HCT116 (cell line): Measurements from ENCODE around the gene USP24. TPM values are rescaled to one million over a fixed set of nuclear protein-coding genes. Genes with fewer than 3 reads are reported as not detected.

ENCODE experiments used
- ATAC-seq: fragments of 200-7000 bp; cut with Tn5 transposase; 2 replicates; pipeline ENCODE4 v1.9.1; 2020; ENCODE audit warnings: mild to moderate bottlenecking, moderate library complexity
- BruUV-seq: library from RNA; stranded (reverse); fragments of 400-500 nt; replicated peaks from 2 replicates; lab custom pipeline; 2021; lab: Mats Ljungman, UMichigan
- CTCF ChIA-PET: fragments of 300-600 bp; sonication (Branson Sonifier 250); formaldehyde crosslinking; loops from one replicate; lab custom pipeline; 2021; ENCODE audit warnings: antibody characterized with exemption; lab: Charles Lee
- POLR2A ChIA-PET: fragments of 300-600, 350-600 bp; sonication (Branson Sonifier 250); formaldehyde crosslinking; loops from one replicate; lab custom pipeline; 2021; ENCODE audit warnings: antibody characterized with exemption; lab: Charles Lee
- RAD21 ChIA-PET, 2 experiments: fragments of 300-600 bp; sonication (Branson Sonifier 250); formaldehyde crosslinking; loops; one replicate each; lab custom pipeline; 2023; ENCODE audit warnings: low total read pairs in 2 of 2; ENCODE audit not compliant: uncharacterized antibody in 2 of 2, unreplicated experiment in 2 of 2, low non-redundant PET in 1 of 2; lab: Charles Lee
- DNase-seq: peaks from one replicate; pipeline ENCODE4 v3.0.0-alpha.2; 2010; ENCODE audit warnings: low read depth, low spot score
- H2AFZ ChIP-seq: fragments of 200-600 bp; shearing (Covaris generic), sonication (generic); 2 replicates; pipeline ENCODE4 v1.6.1; 2017; ENCODE audit warnings: low read depth, mixed run types, mixed read lengths, antibody characterized with exemption, low read length; ENCODE audit not compliant: poor library complexity, severe bottlenecking
- H3K27ac ChIP-seq: 2 replicates; pipeline ENCODE4 v1.5.1; 2012; ENCODE audit warnings: low read depth, low read length
- H3K27me3 ChIP-seq: fragments of 200-600 bp; sonication (generic); 2 replicates; pipeline ENCODE4 v1.6.1; 2016; ENCODE audit warnings: mixed run types, low read length, mixed read lengths; ENCODE audit not compliant: insufficient read depth
- H3K36me3 ChIP-seq, 2 experiments: fragments of 200-500 bp in 1 of 2; fragments of 200-600 bp in 1 of 2; sonication (Bioruptor generic) in 1 of 2; sonication (generic) in 1 of 2; 2 replicates each; pipeline versions ENCODE4 v1.5.1 to v1.6.1; 2014 to 2016; ENCODE audit warnings: low read length in 2 of 2, inconsistent platforms in 1 of 2, mixed read lengths in 1 of 2, mixed run types in 1 of 2; ENCODE audit not compliant: insufficient read depth in 2 of 2, control insufficient read depth in 1 of 2
- H3K4me1 ChIP-seq, 2 experiments: fragments of 200-600 bp in 1 of 2; sonication (generic) in 1 of 2; 2 replicates each; pipeline versions ENCODE4 v1.5.1 to v1.6.1; 2012 to 2017; ENCODE audit warnings: low read length in 2 of 2, inconsistent platforms in 1 of 2, mild to moderate bottlenecking in 1 of 2, mixed read lengths in 1 of 2, mixed run types in 1 of 2, moderate library complexity in 1 of 2; ENCODE audit not compliant: insufficient read depth in 2 of 2, control insufficient read depth in 1 of 2
- H3K4me2 ChIP-seq: fragments of 200-600 bp; sonication (generic); 2 replicates; pipeline ENCODE4 v1.6.1; 2017; ENCODE audit warnings: mixed run types, low read length, mixed read lengths
- H3K4me3 ChIP-seq, 2 experiments: fragments of 200-600 bp in 1 of 2; sonication (generic) in 1 of 2; replicated peaks in 1 of 2; 2 replicates each; pipeline ENCODE4 v1.5.1; 2011 to 2016; ENCODE audit warnings: low read length in 2 of 2, control low read depth in 1 of 2, low read depth in 1 of 2, mild to moderate bottlenecking in 1 of 2, mixed read lengths in 1 of 2, mixed run types in 1 of 2
- H3K79me2 ChIP-seq: fragments of 200-600 bp; sonication (generic); 2 replicates; pipeline ENCODE4 v1.6.1; 2017; ENCODE audit warnings: mild to moderate bottlenecking, mixed run types, low read length, moderate library complexity, mixed read lengths; ENCODE audit not compliant: insufficient read depth
- H3K9ac ChIP-seq: fragments of 200-600 bp; sonication (generic); 2 replicates; pipeline ENCODE4 v1.6.1; 2016; ENCODE audit warnings: low read length, mixed read lengths
- H3K9me2 ChIP-seq: fragments of 200-600 bp; sonication (generic), shearing (Covaris generic); 2 replicates; pipeline ENCODE4 v1.6.1; 2017; ENCODE audit warnings: mixed run types, mild to moderate bottlenecking, moderate library complexity; ENCODE audit not compliant: insufficient read depth
- H3K9me3 ChIP-seq, 2 experiments: fragments of 200-500 bp in 1 of 2; fragments of 200-600 bp in 1 of 2; sonication (Bioruptor generic) in 1 of 2; sonication (generic) in 1 of 2; 2 replicates each; pipeline ENCODE4 v1.6.1; 2014 to 2017; ENCODE audit warnings: low read length in 2 of 2, mixed read lengths in 2 of 2, inconsistent platforms in 1 of 2, low read depth in 1 of 2, mild to moderate bottlenecking in 1 of 2, mixed run types in 1 of 2, moderate library complexity in 1 of 2; ENCODE audit not compliant: control insufficient read depth in 1 of 2, insufficient read depth in 1 of 2
- H4K20me1 ChIP-seq: fragments of 200-600 bp; sonication (generic), shearing (Covaris generic); 2 replicates; pipeline ENCODE4 v1.6.1; 2017; ENCODE audit warnings: mixed run types, mild to moderate bottlenecking, moderate library complexity; ENCODE audit not compliant: insufficient read depth
- CBX3 ChIP-seq: IDR thresholded peaks from 2 replicates; pipeline ENCODE4 v1.6.1; 2012; ENCODE audit warnings: low read depth
- CTCF ChIP-seq, 3 experiments: fragments of 200-600 bp in 1 of 3; sonication (generic) in 1 of 3; IDR thresholded peaks in 2 of 3; conservative IDR thresholded peaks in 1 of 3; 2 replicates each; pipeline ENCODE4 v1.5.1; 2012 to 2017; ENCODE audit warnings: low read depth in 2 of 3, low read length in 2 of 3, antibody characterized with exemption in 1 of 3, borderline replicate concordance in 1 of 3, control low read depth in 1 of 3, mild to moderate bottlenecking in 1 of 3, mixed read lengths in 1 of 3, mixed run types in 1 of 3, moderate library complexity in 1 of 3; ENCODE audit not compliant: insufficient read depth in 1 of 3
- ELF1 ChIP-seq: IDR thresholded peaks from 2 replicates; pipeline ENCODE4 v1.6.1; 2012; ENCODE audit warnings: low read depth, borderline replicate concordance
- EZH2 ChIP-seq: fragments of 200-600 bp; sonication (generic); IDR thresholded peaks from 2 replicates; pipeline ENCODE4 v1.6.1; 2017; ENCODE audit warnings: antibody characterized with exemption, mixed run types
- FOSL1 ChIP-seq: IDR thresholded peaks from 2 replicates; pipeline ENCODE4 v1.6.1; 2012; ENCODE audit warnings: low read depth
- MAX ChIP-seq: IDR thresholded peaks from 2 replicates; pipeline ENCODE4 v1.6.1; 2012
- POLR2A ChIP-seq: IDR thresholded peaks from 2 replicates; pipeline ENCODE4 v1.7.0; 2011; ENCODE audit warnings: borderline replicate concordance; ENCODE audit not compliant: insufficient read depth, insufficient read length; ENCODE audit errors: extremely low read depth
- REST ChIP-seq: IDR thresholded peaks from 2 replicates; pipeline ENCODE4 v1.6.1; 2012; ENCODE audit warnings: low read depth
- SP1 ChIP-seq: IDR thresholded peaks from 2 replicates; pipeline ENCODE4 v1.6.1; 2012; ENCODE audit warnings: low read depth
- SRF ChIP-seq: IDR thresholded peaks from 2 replicates; pipeline ENCODE4 v1.6.1; 2012; ENCODE audit warnings: low read depth
- TCF7L2 ChIP-seq: IDR thresholded peaks from 2 replicates; pipeline ENCODE4 v1.7.0; 2011; ENCODE audit warnings: borderline replicate concordance, inconsistent platforms; ENCODE audit not compliant: insufficient read depth, insufficient read length; ENCODE audit errors: extremely low read depth
- YY1 ChIP-seq: IDR thresholded peaks from 2 replicates; pipeline ENCODE4 v1.6.1; 2011; ENCODE audit warnings: low read length, low read depth, moderate library complexity, mild to moderate bottlenecking; ENCODE audit not compliant: insufficient replicate concordance; ENCODE audit errors: extremely low read depth
- ZFX ChIP-seq: fragments of 450-650 bp; IDR thresholded peaks from 2 replicates; pipeline ENCODE4 v1.6.1; 2017
- ZNF274 ChIP-seq: fragments of 200-500 bp; sonication (Bioruptor generic); IDR thresholded peaks from 2 replicates; pipeline ENCODE4 v1.6.1; 2014; ENCODE audit warnings: mild to moderate bottlenecking, low read depth, low read length, inconsistent platforms
- intact Hi-C: fragments of 100-400 bp; cut with micrococcal nuclease; formaldehyde crosslinking; loops from 2 replicates; pipeline ENCODE4 v1.10.0; 2022
- total RNA-seq: library from RNA; stranded (reverse); gene quantifications from one replicate; pipeline ENCODE4 v1.2.1, GENCODE V29; 2021; ENCODE audit not compliant: unreplicated experiment

The USP24 gene
- total RNA-seq, 1 experiment from 2014 or later, result 34.2 TPM

DNA sequence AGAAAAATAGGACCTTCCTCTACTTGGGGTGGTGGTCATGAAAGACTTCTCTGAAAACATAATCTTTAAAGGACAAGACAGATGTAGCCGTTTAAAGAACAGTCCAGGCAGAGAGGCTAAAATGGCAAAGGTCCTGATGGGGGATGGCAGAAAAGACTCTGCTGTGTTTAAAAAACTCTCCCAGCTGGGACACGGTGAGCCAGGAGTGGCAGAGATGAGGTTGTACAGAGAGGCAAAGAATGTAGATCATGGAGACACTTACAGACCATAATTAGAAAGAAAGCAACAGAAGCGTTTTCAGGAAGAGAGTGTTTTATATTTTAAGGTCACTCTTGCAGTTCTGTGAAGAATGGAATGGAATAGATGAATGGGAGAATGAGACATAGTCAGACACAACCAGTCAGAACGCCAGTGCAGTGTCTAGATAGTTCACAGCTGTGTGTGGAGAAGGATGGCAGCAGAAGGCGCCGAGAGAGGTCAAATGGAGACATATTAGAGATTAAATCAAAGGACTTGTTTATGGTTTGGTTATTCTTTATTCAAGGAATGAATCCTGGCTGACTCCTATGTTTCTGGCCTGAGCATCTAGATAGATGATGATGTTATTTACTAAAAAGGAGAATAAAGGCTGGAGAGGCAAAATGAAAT is 47.8 kb downstream of the USP24 start:
- POLR2A ChIA-PET, result no interaction called here

GRCh38 chr1:55164906-55165305 is 50.3 kb downstream of the USP24 start:
- no peak overlapping the region for H3K4me2 ChIP-seq
- BruUV-seq, result no TSS peak
- no peaks in the 10 kb centered on the region for H3K9me3 ChIP-seq
- H4K20me1 ChIP-seq, result no peaks in the 10 kb centered on the region
- no peaks in the 10 kb centered on the region for H3K9me2 ChIP-seq
- no peak overlapping the region for H3K9ac ChIP-seq
- CTCF ChIA-PET, result no interaction called here
- RAD21 ChIA-PET, result no interaction called here
- peaks cover 2 to 15% of the 10 kb centered on the region in 2 experiments; a peak in 1 of 4 replicates for H3K36me3 ChIP-seq
- no peak overlapping the region for H2AFZ ChIP-seq
- no peaks in the 10 kb centered on the region for H3K79me2 ChIP-seq
- DNase-seq (no peak), ATAC-seq (no peak)
- H3K27ac ChIP-seq, result no peak overlapping the region
- intact Hi-C loops, result no loop called here
- H3K4me3 ChIP-seq, result no peak overlapping the region
- POLR2A ChIA-PET, result no interaction called here
- no peaks in the 10 kb centered on the region for H3K27me3 ChIP-seq
- H3K4me1 ChIP-seq, result no peaks in the 10 kb centered on the region
- TF ChIP-seq EZH2, result no peak
- TF ChIP-seq REST, result no peak
- TF ChIP-seq FOSL1, result no peak
- TF ChIP-seq CBX3, result no peak
- no peak for TF ChIP-seq TCF7L2
- no peak for TF ChIP-seq MAX
- no peak for TF ChIP-seq ELF1
- no peak for TF ChIP-seq ZFX
- TF ChIP-seq CTCF (IDR thresholded peaks at IDR 0.05 in 2 of 3, conservative IDR thresholded peaks at IDR 0.05 in 1 of 3; ENCODE audit: borderline replicate concordance in 1 of 3, insufficient read depth in 1 of 3, low read depth in 2 of 3, low read length in 2 of 3), result no peak
- TF ChIP-seq YY1, result no peak

More for the DNA sequence above, 47.8 kb downstream of the USP24 start:
- Histone ChIP-seq H2AFZ (no peak overlapping the region), H3K9me2 (no peaks in the 10 kb centered on the region), H3K27me3 (no peaks in the 10 kb centered on the region)
- intact Hi-C loops, result no loop called here
- no TSS peak for BruUV-seq
- DNase-seq, result no peak
- TF ChIP-seq ELF1 (no peak), POLR2A (no peak), ZNF274 (no peak), EZH2 (no peak), MAX (no peak), TCF7L2 (no peak), SP1 (no peak), SRF (no peak)
- TF ChIP-seq, all 23 proteins: peak for 0
- Histone ChIP-seq H3K27ac (no peak overlapping the region), H3K9me3 (no peaks in the 10 kb centered on the region), H4K20me1 (no peaks in the 10 kb centered on the region), H3K4me2 (no peak overlapping the region), H3K79me2 (0 out of 2 replicates have a peak, but pooled peaks cover 4% of the 10 kb centered on the region), H3K4me3 (no peak overlapping the region), H3K9ac (no peak overlapping the region), H3K4me1 (no peaks in the 10 kb centered on the region), H3K36me3 (peaks cover 5 to 20% of the 10 kb centered on the region in 2 experiments; a peak in 2 of 4 replicates)
- CTCF ChIA-PET, result no interaction called here
- no peak for ATAC-seq
- RAD21 ChIA-PET, result no interaction called here
